OCI-LY3 (cell line): ENCODE measurements around the gene TPGS2.

ENCODE experiments used
- H2AFZ ChIP-seq: fragments of 200-600, 300-600 bp; shearing (Covaris generic); 2 replicates; pipeline ENCODE4 v1.6.0; 2014; ENCODE audit warnings: antibody characterized with exemption, low read depth, low read length
- H3K27ac ChIP-seq: fragments of 200-600, 300-600 bp; sonication (generic); 2 replicates; pipeline ENCODE4 v1.5.1; 2014; ENCODE audit warnings: mild to moderate bottlenecking, low read length, moderate library complexity, mixed read lengths
- H3K27me3 ChIP-seq: fragments of 200-600, 300-600 bp; sonication (generic); 2 replicates; pipeline ENCODE4 v1.6.1; 2014; ENCODE audit warnings: low read depth, low read length, mixed read lengths
- H3K36me3 ChIP-seq: fragments of 200-600, 300-600 bp; sonication (generic); replicated peaks from 2 replicates; pipeline ENCODE3; 2014; ENCODE audit warnings: low read depth, low read length, mixed read lengths
- H3K4me1 ChIP-seq: fragments of 300-600, 200-600 bp; sonication (generic); 2 replicates; pipeline ENCODE4 v1.6.1; 2014; ENCODE audit warnings: low read length, mixed read lengths
- H3K4me2 ChIP-seq: fragments of 200-600, 300-600 bp; sonication (generic); 2 replicates; pipeline ENCODE4 v1.6.1; 2014; ENCODE audit warnings: low read length, mixed read lengths
- H3K4me3 ChIP-seq: fragments of 300-600, 200-600 bp; sonication (generic); 2 replicates; pipeline ENCODE4 v1.5.1; 2014; ENCODE audit warnings: antibody characterized with exemption, mild to moderate bottlenecking, low read length, moderate library complexity
- H3K79me2 ChIP-seq: fragments of 300-600, 200-600 bp; shearing (Covaris generic); 2 replicates; pipeline ENCODE4 v1.6.1; 2014; ENCODE audit warnings: mild to moderate bottlenecking, low read length, mixed read lengths
- H3K9ac ChIP-seq: fragments of 300-600, 200-600 bp; shearing (Covaris generic); 2 replicates; pipeline ENCODE4 v1.6.0; 2014; ENCODE audit warnings: mild to moderate bottlenecking, low read length, moderate library complexity
- H3K9me3 ChIP-seq: fragments of 200-600, 300-600 bp; shearing (Covaris generic); 2 replicates; pipeline ENCODE4 v1.6.1; 2014; ENCODE audit warnings: low read length, mixed read lengths; ENCODE audit not compliant: insufficient read depth
- H4K20me1 ChIP-seq: fragments of 200-600, 300-600 bp; sonication (generic); 2 replicates; pipeline ENCODE4 v1.6.1; 2016; ENCODE audit warnings: low read length, mixed read lengths; ENCODE audit not compliant: insufficient read depth
- CTCF ChIP-seq: fragments of 200-600, 300-600 bp; sonication (generic); IDR thresholded peaks from 2 replicates; pipeline ENCODE4 v1.5.1; 2014; ENCODE audit warnings: antibody characterized with exemption, low read length, low read depth
- EZH2phosphoT487 ChIP-seq: fragments of 200-600 bp; shearing (Covaris generic); IDR thresholded peaks from 2 replicates; pipeline ENCODE4 v1.6.1; 2018; ENCODE audit warnings: antibody characterized with exemption, mixed run types, low read depth

TPGS2 gene

GRCh38 chr18:36809590-36810381 is 19.0 kb downstream of the TPGS2 start:
- H3K4me1 ChIP-seq: no peaks in the 10 kb centered on the region
- no peak overlapping the region for H3K4me2 ChIP-seq
- no peaks in the 10 kb centered on the region for H3K9me3 ChIP-seq
- H3K4me3 ChIP-seq: no peak overlapping the region
- TF ChIP-seq EZH2phosphoT487: no peak
- TF ChIP-seq CTCF: peak; percentile 79
- no peaks in the 10 kb centered on the region for H3K79me2 ChIP-seq
- peaks cover 8% of the 10 kb centered on the region for H4K20me1 ChIP-seq
- H3K27me3 ChIP-seq: no peaks in the 10 kb centered on the region
- no peak overlapping the region for H3K9ac ChIP-seq
- H3K36me3 ChIP-seq: peaks cover 22% of the 10 kb centered on the region
- no peak overlapping the region for H2AFZ ChIP-seq
- H3K27ac ChIP-seq: no peak overlapping the region

GRCh38 chr18:36808681-36809080 is 20.1 kb downstream of the TPGS2 start:
- no peaks in the 10 kb centered on the region for H3K79me2 ChIP-seq
- TF ChIP-seq EZH2phosphoT487: no peak
- TF ChIP-seq CTCF: no peak
- H3K4me3 ChIP-seq: no peak overlapping the region
- no peaks in the 10 kb centered on the region for H3K9me3 ChIP-seq
- H2AFZ ChIP-seq: no peak overlapping the region
- H3K27me3 ChIP-seq: no peaks in the 10 kb centered on the region
- H3K27ac ChIP-seq: no peak overlapping the region
- H3K9ac ChIP-seq: no peak overlapping the region
- H3K4me1 ChIP-seq: no peaks in the 10 kb centered on the region
- peaks cover 8% of the 10 kb centered on the region for H4K20me1 ChIP-seq
- H3K36me3 ChIP-seq: peaks cover 29% of the 10 kb centered on the region
- no peak overlapping the region for H3K4me2 ChIP-seq

GRCh38 chr18:36805105-36805504 is 23.7 kb downstream of the TPGS2 start:
- Histone ChIP-seq H2AFZ (no peak overlapping the region), H3K4me1 (no peaks in the 10 kb centered on the region), H3K9me3 (no peaks in the 10 kb centered on the region), H3K9ac (no peak overlapping the region), H3K27me3 (no peaks in the 10 kb centered on the region), H3K36me3 (peaks cover 45% of the 10 kb centered on the region), H3K4me2 (no peak overlapping the region), H4K20me1 (peaks cover 6% of the 10 kb centered on the region), H3K4me3 (no peak overlapping the region), H3K27ac (no peak overlapping the region), H3K79me2 (no peaks in the 10 kb centered on the region)
- no peak for TF ChIP-seq CTCF
- no peak for TF ChIP-seq EZH2phosphoT487

GRCh38 chr18:36798738-36799473 is 29.9 kb downstream of the TPGS2 start:
- H3K4me3 ChIP-seq: no peak overlapping the region
- H3K4me1 ChIP-seq: no peaks in the 10 kb centered on the region
- H3K9ac ChIP-seq: no peak overlapping the region
- no peak overlapping the region for H3K27ac ChIP-seq
- no peaks in the 10 kb centered on the region for H3K27me3 ChIP-seq
- H3K9me3 ChIP-seq: no peaks in the 10 kb centered on the region
- no peak overlapping the region for H3K4me2 ChIP-seq
- H2AFZ ChIP-seq: no peak overlapping the region
- no peak for TF ChIP-seq CTCF
- TF ChIP-seq EZH2phosphoT487: no peak
- peaks cover 47% of the 10 kb centered on the region for H3K36me3 ChIP-seq
- no peaks in the 10 kb centered on the region for H3K79me2 ChIP-seq
- H4K20me1 ChIP-seq: no peaks in the 10 kb centered on the region
